GM19238 (cell line): ENCODE measurements around the gene VDAC2.
A peak's percentile ranks its signal among the peaks of the same experiment; 100 is the strongest.
"Not testable (repeated sequence)": the region's sequence is repeated elsewhere in the genome, so short reads cannot be mapped to it uniquely, and the experiment has no call there.

Experiments
- DNase-seq: peaks from one replicate; pipeline ENCODE4 v3.0.0; 2011; ENCODE audit warnings: low spot score; ENCODE audit not compliant: insufficient read length

VDAC2 gene

GRCh38 chr10:75199949-75200348 lies 10.6 kb upstream of the VDAC2 start:
- not testable (repeated sequence) for DNase-seq

GRCh38 chr10:75201793-75202307 lies 8.7 kb upstream of the VDAC2 start:
- no peak for DNase-seq

- DNase-seq: no peak
Measured at GRCh38 chr10:75202321-75203045, 8.1 kb upstream of the VDAC2 start.

- not testable (repeated sequence) for DNase-seq
Measured at GRCh38 chr10:75203046-75203620, 7.5 kb upstream of the VDAC2 start.

GRCh38 chr10:75203724-75204123 lies 6.9 kb upstream of the VDAC2 start:
- no peak for DNase-seq

GRCh38 chr10:75205908-75206307 lies 4.7 kb upstream of the VDAC2 start:
- no peak for DNase-seq

- DNase-seq: not testable (repeated sequence)
Measured at GRCh38 chr10:75206638-75207037, 4.0 kb upstream of the VDAC2 start.

GRCh38 chr10:75207079-75207856 lies 3.3 kb upstream of the VDAC2 start:
- no peak for DNase-seq

- no peak for DNase-seq
Measured at GRCh38 chr10:75207857-75208144, 2.8 kb upstream of the VDAC2 start.

- DNase-seq: no peak
Measured at GRCh38 chr10:75208181-75208580, 2.4 kb upstream of the VDAC2 start.

GRCh38 chr10:75209086-75209920 lies 1.3 kb upstream of the VDAC2 start:
- no peak for DNase-seq

GRCh38 chr10:75209921-75210281 lies 695 bp upstream of the VDAC2 start:
- DNase-seq: peak; percentile 56

GRCh38 chr10:75211007-75211691 lies 553 bp downstream of the VDAC2 start:
- peak; percentile 21 for DNase-seq

- DNase-seq: no peak
Measured at GRCh38 chr10:75212343-75212742, 1.7 kb downstream of the VDAC2 start.

GRCh38 chr10:75220274-75220673 lies 9.7 kb downstream of the VDAC2 start:
- DNase-seq: no peak

- not testable (repeated sequence) for DNase-seq
Measured at GRCh38 chr10:75221492-75221891, 10.9 kb downstream of the VDAC2 start.

- no peak for DNase-seq
Measured at GRCh38 chr10:75223507-75223906, 12.9 kb downstream of the VDAC2 start.

GRCh38 chr10:75226095-75226494 lies 15.5 kb downstream of the VDAC2 start:
- DNase-seq: no peak

- DNase-seq: no peak
Measured at GRCh38 chr10:75226656-75227055, 16.1 kb downstream of the VDAC2 start.

- no peak for DNase-seq
Measured at GRCh38 chr10:75228278-75228677, 17.7 kb downstream of the VDAC2 start.

GRCh38 chr10:75228834-75229233 lies 18.2 kb downstream of the VDAC2 start:
- DNase-seq: no peak
